ENCODE measurements around the gene LARGE2.
A peak's percentile ranks its signal among the peaks of the same experiment; 100 is the strongest.
"Not testable (repeated sequence)": the region's sequence is repeated elsewhere in the genome, so short reads cannot be mapped to it uniquely, and the experiment has no call there.

The LARGE2 gene

DNA sequence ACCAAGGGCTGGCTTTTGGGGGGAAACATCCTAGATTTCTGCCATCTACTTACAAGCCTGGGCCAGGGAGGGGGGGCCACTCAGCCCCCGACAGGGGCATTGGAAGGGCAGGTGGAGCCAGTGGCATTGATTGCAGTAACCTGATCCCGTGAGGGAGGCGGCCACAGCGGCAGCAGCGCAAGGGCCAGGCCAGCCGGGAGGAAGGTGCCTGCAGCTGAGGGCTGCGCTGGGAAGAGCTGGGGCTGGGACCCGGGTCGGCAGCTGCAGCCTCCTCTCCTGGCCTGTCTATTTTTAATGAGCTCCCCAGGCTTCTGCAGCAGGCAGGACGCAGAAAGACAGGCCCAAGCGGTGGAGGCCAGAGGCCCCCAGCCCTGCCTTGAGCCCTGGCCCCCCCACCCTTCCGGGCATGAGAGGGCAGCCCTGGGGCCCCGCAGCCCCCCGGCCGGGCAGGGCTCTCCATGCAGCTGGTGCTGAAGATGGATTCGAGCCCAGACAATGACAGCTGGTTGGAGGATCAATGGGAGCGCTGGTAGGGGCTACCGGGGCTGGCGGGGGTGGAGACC is 26.0 kb upstream of the LARGE2 start:
- peak; percentile 65 for DNase-seq (ENCODE audit: low spot score)

DNA sequence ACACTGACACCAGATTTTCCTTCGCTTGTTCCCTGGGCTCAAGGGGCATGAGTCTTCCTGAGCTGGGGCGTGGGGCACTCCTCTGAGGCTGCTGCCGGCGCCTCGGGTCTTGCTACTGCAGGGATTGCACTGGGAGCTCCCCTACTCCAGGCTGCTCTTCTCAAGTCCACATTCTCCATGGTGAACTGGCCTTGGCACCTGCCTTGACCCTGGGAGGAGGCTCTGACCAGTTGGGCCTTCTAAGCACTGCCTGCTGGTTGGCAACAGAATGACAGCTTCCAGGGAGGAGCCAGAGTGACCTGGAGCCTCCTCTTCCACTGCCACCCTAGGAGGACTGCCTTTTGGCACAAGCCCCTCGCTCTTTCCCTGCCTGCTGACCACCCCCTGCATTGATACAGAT is 24.9 kb upstream of the LARGE2 start:
- DNase-seq (ENCODE audit: low spot score) = no peak

DNA sequence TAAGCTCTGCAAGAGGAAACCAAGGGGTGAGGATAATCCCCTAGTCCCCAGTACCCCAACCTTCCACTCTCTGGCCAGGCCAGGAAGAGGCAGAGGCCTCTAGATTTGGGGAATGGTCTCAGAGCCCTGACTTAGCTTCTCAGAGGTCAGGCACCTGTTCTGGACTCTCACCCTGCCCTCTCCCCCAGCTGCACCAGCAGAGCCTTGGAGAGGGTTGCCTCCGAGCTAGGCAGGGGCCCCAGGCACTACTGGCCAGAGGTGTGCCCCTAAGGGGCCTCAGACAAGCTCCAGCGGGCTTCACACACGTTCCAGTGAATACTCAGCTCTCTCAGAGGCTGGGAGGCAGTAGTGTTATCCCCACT is 23.4 kb upstream of the LARGE2 start:
- no peak for DNase-seq (ENCODE audit: low spot score)

DNA sequence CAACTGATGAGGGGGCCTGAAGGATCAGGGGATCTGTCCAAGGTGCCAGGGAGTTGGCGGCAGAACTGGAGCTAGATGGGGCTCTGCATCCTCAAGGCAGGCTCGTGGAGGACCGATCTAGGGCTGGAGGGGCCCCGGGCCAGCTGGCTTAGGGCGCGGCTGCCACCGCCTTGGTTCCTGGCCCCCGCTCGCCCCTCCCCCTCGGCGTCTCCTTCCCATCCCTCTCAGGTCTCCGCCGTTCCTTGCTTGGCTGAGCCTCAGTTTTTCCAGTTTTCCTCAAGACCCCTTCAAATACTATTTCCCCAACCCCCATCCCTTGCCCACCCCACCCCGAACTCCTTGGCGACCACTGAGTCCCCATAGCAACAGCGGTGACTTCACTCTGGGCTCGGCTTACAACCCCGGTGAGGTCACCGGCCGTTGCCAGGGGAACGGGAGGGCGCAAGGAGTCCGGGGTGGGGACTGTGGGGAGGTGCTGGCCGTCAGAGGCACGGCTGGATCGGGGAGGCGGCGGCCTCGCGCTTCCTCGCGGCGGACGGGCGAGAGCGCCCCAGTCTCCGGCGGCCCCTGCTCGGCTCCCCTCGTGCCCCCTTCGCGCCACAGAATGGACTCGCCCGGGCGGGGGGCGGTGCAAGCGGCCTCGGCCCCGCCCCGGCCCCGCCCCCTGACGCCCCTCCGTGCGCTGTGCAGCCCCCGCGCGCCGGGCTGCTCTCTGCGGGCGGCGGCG is 22.8 kb upstream of the LARGE2 start:
- DNase-seq (ENCODE audit: low spot score) = peak; percentile 92

DNA sequence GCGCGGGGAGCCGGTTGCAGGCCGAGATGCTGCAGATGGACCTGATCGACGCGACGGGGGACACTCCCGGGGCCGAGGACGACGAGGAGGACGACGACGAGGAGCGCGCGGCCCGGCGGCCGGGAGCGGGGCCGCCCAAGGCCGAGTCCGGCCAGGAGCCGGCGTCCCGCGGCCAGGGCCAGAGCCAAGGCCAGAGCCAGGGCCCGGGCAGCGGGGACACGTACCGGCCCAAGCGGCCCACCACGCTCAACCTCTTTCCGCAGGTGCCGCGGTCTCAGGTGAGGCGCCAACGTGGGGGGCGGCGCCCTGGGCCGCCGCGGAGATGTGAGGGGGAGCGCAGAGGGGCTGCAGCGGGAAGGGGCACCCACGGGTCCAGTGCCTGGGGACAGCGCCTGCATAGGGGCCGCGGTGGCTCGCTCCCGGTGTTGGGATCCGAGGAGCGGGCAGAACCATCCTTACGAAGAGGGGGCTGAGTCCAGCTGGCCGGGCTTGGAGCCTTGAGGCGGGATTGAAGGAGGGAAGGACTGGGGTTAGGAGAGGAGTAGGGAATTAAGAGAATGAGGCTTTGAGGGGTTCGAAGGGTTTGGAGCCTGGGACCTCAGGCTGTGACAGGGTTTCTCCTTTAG is 22.2 kb upstream of the LARGE2 start:
- DNase-seq (ENCODE audit: low spot score) = peak; percentile 57

DNA sequence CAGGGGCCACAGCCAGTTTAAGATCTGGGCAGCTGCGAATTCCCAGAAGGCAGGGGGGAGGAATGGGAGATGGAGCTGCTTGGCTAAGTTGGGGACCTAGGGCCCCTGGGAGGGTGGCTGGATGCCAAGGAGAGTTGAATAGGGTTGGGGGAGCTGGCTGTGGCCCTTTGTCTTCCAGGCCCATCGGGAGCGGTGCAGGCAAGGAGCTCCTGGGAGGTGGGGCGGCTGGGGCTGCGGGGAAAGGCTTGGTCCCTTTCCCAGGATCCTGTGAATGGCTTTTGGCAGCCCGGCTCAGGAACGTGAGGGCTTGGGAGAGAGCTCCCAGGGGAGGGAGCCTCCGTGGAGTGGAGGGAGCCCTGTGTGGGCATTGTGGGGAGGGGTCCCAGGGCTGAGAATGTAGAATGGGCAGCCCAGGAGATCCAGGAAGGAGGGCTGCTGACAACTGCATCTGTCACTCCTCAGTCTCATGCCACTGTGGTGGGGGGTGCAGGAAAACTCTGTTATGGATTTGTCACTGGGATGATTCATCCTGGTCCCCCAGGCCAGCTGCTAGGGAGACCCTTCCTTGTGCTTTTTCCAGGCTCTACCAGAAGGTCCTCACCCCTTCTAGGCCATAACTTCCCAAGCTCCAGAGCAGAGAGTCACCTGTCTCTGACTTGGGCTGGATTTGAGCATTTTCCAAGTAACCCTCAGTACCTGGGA is 21.4 kb upstream of the LARGE2 start:
- DNase-seq (ENCODE audit: low spot score) = no peak

DNA sequence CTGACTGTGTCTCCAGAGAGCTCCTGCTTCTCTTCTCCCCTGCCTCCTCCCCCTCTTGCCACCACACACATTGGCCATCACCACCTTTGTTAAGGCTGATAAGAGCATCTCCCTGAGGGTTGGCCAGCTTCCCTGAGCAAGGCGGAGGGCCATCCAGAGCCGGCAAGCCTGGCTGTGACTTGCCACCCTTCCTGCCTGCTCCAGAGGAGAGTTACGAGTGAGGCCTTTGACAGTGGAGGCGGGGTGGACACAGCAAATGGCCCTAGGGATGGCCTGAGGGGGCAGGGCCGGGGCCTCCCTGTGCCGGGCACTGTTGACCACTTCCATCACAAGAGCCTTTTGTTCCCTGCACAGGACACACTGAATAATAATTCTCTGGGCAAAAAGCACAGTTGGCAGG is 20.8 kb upstream of the LARGE2 start:
- DNase-seq (ENCODE audit: low spot score) = no peak

DNA sequence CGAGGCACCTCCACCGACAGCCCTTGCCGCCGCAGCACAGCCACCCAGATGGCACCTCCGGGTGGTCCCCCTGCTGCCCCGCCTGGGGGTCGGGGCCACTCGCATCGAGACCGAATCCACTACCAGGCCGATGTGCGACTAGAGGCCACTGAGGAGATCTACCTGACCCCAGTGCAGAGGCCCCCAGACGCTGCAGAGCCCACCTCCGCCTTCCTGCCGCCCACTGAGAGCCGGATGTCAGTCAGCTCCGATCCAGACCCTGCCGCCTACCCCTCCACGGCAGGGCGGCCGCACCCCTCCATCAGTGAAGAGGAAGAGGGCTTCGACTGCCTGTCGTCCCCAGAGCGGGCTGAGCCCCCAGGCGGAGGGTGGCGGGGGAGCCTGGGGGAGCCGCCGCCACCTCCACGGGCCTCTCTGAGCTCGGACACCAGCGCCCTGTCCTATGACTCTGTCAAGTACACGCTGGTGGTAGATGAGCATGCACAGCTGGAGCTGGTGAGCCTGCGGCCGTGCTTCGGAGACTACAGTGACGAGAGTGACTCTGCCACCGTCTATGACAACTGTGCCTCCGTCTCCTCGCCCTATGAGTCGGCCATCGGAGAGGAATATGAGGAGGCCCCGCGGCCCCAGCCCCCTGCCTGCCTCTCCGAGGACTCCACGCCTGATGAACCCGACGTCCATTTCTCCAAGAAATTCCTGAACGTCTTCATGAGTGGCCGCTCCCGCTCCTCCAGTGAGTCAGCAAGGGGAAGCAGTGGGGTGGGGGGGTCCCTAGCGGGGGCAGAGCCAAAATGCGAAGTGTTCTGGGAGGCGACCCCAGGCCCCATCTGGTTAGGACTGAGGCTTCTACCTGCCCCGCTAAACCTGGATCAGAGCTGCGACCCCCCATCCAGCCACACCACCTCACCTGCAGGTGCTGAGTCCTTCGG is 19.7 kb upstream of the LARGE2 start:
- no peak for DNase-seq (ENCODE audit: low spot score)

DNA sequence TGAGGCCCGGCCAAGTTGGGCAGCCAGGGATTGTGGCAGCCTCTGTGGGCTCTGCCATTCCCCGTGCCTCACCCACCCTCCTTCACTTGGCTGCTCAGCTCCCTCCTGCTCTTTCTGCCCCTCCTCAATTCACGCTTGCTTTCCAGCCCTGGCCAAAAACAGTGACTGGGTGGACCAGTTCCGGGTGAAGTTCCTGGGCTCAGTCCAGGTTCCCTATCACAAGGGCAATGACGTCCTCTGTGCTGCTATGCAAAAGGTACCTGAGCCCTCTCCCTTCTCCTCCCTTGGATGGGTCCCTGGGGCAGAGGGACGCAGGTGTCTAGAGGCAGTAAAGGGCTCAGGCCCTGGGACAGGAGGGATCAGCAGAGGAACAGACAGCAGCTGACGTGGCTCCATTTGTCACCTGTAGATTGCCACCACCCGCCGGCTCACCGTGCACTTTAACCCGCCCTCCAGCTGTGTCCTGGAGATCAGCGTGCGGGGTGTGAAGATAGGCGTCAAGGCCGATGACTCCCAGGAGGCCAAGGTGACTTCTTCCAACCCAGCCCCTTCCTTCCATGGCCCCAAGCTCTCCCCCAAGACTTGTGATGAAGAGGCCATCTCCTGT is 18.0 kb upstream of the LARGE2 start:
- no peak for DNase-seq (ENCODE audit: low spot score)

DNA sequence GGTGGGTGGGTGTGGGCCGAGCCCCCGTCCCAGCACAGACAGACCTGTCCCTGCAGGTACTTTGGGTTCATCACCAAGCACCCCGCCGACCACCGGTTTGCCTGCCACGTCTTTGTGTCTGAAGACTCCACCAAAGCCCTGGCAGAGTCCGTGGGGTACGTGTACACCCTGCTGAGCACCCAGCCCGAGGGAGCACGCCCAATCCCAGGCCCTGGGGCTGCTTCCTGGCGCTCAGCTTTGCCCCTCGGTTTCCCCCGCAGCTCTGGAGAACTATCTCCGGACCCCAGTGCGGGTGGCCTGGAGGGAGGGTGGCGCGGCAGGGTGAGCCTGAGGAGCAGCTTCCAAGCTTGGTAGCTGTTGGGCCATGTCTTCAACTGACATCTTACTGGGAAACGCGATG is 17.4 kb upstream of the LARGE2 start:
- no peak for DNase-seq (ENCODE audit: low spot score)

DNA sequence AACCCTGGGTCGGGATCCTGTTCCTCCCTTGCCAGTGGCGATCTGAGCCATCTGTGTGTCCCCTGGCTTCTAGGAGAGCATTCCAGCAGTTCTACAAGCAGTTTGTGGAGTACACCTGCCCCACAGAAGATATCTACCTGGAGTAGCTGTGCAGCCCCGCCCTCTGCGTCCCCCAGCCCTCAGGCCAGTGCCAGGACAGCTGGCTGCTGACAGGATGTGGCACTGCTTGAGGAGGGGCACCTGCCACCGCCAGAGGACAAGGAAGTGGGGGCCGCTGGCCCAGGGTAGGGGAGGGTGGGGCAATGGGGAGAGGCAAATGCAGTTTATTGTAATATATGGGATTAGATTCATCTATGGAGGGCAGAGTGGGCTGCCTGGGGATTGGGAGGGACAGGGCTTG is 16.9 kb upstream of the LARGE2 start:
- DNase-seq (ENCODE audit: low spot score) = not testable (repeated sequence)

DNA sequence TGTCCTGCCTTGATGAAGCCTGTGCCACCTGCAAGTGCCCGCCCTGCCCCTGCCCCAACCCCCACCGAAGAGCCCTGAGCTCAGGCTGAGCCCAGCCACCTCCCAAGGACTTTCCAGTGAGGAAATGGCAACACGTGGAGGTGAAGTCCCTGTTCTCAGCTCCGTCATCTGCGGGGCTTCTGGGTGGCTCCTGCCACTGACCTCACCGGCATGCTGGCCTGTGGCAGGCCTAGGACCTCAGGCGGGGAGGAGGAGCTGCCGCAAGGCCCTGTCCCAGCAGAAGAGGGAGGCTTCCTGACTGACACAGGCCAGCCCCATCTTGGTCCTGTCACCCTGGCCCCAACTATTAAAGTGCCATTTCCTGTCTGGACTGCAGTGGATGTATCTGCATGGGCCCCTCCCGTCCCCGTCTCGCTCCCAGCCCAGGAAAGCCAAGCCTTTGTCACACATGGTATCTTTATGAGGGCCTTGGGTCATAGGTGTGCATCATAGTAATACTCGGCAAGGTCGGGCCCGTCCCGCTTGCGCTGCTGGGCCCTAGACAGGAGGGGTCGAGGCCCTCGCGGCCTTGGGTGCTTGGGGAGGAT is 16.3 kb upstream of the LARGE2 start:
- DNase-seq (ENCODE audit: low spot score) = no peak

DNA sequence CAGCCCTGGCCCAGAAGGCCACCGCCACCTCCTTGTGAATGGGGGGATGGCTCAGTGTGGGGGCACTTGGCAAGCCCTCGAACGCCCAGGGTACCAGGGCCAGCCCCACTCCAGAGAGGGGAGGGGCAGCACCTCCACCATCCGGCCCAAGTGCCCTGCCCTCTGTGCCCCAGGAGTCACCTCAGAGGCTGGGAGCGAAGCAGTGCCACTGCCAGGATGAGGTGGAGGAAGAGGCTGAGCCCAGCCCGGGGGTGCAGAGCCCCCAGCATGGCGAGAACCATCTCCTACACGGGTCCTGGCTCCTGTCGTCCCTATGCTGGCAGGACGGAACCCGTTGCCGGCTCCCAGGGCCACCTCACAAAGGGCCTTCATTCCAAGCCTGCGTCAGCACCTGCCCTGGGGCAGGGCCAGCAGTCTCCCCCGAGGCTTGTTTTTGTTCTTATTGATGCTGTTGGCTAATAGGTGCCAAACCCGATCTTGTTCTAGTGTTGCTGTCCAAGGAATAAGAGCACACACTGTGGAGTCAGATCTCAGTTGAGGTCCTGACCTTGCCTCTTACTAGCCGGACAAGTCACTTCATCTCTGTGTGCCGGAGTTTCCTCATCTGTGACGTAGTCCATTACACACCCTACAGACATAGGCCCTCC is 15.4 kb upstream of the LARGE2 start, which contains the start of gene FREY1:
Gene FREY1, minus strand, starts transcription at position 307 of the 647 bp plus-strand sequence. Its CDS starts 26 bp downstream, at position 281.
- no peak for DNase-seq (ENCODE audit: low spot score)

DNA sequence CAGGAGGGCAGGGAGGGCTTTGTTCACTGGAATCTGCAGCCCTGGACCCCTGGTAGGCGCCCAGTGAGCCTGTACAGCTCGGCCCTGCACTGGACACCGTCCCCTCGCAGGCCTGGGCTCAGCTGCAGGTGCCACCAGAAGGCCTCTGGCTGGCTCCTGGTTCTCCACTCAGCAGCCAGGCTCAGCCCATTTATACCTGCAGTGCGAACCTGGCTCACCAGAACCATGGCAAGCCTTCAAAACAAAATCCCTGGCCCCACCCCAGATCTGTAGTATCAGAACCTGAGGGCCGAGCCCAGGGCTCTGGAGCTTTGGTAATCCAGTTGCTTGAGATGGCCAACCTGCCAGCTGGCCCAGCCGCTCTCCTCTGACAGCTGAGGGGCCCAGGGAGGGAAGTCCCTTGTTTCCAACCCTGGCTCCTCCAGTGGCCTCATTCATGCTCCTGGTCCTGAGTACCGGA is 14.5 kb upstream of the LARGE2 start:
- no peak for DNase-seq (ENCODE audit: low spot score)

DNA sequence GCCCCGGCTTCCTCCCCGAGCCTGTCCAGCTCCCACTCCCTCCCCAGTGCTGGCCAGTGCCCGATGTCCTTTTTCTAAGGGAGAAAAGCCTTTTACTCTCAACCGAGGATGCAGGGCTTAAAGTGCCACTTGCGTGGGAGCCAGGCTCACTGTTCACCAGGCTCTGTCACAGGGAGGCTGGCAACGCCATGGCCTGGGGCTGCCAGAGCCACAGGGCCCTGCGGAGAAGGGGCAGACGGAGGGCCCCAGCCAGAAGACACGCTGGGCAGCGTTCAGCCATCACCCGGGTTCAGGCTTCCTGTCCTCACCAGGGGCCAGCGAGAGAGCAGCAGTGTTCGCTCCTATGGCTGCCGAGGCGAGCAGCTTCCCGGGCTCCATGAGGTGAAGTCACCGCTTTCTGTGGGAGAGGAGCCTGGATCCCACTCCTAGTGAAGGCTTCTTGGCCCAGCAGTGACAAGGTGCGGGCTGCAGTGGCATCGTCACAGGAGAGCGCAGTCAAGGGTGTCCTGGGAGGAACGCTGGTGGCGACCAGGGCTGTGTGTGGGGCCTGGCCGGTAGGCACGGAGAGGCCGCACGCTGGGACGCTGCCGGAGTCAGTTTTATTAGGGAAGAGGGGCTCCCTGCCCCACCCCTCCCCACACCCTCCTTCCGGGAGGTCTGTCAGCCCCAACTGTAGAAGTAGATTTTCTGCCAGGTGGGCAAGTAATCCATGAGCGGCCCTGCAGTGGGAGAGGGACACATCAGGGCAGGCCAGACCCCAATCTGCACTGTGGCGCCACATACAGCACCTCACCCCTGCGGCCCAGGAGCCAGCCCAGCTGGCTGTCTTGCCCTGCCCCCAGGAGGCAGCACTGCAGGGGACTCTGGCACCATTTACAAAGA is 12.6 kb upstream of the LARGE2 start:
- no peak for DNase-seq (ENCODE audit: low spot score)

DNA sequence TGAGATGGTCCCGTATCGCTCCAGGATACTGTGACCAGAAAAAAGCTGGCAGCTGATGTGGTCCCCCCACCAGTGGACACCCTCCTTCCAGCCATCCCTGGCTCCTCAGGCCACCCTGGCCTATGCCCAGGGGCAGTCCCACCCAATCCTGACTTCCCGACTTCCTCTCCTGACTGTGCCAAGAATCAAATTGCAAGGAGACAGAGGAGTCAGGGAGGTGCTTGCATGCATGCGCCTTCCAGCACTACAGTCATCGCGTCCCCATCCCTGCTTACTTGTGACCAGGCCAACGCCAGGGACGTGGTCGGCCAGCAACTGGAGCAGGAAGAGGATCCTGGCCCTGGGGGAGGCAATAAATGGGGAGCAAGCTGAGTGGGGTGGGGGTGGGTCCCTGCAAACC is 11.8 kb upstream of the LARGE2 start:
- no peak for DNase-seq (ENCODE audit: low spot score)

DNA sequence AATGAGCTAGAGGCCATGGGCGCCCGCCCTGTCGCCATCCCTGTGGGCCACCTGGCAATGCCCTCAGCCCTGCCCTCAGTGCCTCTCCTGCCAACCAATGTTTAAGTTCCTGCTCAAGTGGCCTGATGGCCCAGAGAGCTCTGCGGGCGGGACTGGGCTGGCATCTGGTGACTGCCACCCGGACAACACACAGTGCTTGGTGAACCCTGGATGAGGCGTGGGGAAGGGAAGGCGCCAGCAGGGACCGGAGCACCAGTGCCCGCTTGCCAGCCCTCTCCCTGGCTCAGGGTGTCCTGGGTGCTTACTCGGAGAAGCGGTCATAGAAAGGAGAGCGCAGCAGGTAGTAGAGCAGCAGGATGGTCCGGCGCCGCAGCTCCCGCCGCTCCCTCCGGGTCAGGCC is 8.9 kb upstream of the LARGE2 start:
- DNase-seq (ENCODE audit: low spot score) = no peak

DNA sequence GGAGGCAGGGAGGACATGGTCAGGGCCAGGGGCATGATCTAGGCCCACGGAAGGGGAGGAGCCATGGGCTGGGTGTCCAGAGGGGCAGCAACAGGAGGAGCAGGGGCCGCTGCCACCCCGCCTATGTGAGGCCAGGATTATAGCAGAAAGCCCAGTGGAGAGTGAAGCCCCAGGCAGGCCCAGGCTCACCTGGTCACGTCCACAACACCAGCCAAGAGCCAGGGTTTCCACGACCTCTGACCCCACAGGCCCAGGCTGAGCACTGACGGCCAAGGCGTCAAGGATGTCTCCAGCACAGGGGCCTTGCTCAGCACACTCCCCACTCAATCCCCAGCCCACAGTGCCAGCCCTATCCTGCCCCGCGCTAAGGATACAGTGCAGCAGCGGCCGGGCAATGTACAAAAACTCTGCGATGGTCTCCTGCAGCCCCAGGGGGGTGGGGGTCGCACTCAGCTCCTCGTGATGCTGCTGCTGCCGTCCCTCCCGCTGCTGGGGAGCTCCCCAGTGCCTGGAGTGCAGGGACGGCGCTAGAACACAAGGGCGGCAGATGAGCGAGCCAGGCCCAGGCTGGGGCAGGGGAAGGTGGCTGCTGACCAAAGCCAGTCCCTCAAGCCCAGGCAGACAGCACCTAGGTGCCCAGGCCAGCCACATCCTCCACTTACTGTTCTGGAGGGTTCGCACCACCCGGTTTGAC is 8.4 kb upstream of the LARGE2 start:
- DNase-seq (ENCODE audit: low spot score) = no peak

DNA sequence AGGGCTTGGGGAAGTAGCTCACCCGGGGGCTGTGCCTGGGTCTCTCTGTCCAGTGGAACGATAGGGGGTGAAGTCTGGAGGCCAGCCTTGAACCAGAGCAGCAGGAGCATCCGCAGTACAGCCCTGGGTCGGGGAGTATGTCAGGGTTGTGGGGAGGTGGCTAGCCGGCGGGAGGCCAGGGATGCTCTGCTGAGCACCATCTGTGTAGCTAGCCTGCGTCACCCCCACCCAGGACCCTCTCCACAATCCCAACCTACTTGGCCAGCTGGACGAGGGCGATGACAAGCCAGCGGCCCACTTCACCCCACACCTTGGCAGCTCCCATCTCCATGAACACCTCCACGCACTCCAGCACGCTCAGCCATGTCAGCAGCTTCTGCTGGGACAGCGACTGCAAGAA is 7.0 kb upstream of the LARGE2 start:
- no peak for DNase-seq (ENCODE audit: low spot score)

All from D341Med (cell line).